Regular cardiac myocyte (primary cell): Measurements from ENCODE around the gene HES7. TPM values are rescaled to one million over a fixed set of nuclear protein-coding genes. Genes with fewer than 3 reads are reported as not detected.

Experiments used
- total RNA-seq: library from RNA; depleted of rRNA; stranded (reverse); fragments of >200 nt; gene quantifications from 2 replicates; pipeline ENCODE4 v1.2.3, GENCODE V29; 2014

The HES7 gene
- total RNA-seq: not detected in 2 replicates

DNA sequence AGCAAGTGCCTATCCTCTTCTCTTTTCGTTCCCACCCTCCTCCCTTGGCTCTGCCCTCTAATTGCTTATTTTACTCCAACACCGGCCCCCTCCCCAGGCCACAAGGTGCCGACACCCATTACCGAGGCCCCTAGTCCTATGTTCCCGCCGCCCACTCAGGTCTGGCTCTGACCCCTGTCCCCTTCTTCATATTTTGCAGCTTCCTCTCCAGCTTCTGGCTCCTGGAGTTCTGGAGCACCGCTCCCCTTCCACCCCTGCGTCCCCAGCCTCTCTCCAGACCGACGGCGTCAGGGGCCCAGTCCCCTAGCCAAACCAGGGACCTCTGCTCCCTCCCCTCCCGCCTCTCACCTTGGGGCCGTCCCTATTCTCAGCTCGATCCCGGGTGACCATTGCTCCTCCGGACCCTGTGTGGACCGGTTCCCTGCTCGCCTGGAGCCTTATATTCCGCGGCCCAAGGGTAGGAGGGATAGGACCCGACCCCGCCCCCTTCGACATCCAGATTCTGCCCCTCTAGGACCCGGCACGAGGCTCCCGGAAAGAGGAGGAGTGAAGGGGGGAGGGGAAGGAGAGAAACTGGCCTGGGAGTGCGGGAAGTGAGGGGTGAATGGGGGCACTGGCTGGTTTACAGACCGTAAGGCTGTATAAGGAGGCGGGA is at the start of gene HES7:
TSS of gene HES7 (minus strand) at position 412 of the 655 bp plus-strand sequence. CDS start at position 390, 22 bp downstream.

DNA sequence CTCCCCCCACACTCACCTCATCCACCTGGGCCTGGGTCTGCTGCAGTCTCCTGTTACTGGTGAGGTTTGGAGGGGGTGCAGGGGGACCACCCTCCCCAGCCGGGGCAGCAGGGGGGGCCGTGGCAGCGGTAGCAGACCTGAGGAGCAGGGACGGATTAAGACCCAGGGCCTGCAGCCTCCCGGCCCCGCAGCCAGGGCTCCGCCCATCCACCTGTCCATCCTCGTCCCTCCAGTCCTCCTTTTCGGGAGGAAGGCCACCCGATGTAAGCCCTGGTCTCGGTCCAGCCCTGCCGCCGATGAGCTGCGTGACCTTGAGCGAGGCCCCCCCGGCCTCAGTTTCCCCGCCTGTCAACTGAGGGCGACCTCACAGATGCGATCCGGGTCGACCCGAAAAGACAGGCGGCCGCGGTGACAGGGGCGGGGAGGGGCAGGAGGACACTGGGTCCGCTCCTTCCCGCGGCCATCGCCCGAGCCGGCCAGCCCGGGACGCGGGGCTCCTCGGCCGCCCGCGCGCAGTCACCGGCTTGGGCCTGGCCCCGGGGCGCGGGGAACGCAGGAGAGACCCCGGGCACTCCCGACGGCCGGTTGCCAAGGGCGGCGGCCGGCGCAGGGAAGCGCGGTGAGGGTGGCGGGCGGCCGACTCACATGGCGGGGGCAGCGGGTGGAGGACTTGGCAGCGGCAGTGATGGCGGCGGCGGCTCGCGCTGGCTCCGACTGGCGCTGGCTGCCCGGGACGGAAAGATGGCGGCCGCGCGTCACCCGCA is 38.5 kb upstream of the HES7 start, which contains the start of gene VAMP2:
TSS of gene VAMP2 (minus strand) at position 716 of the 764 bp plus-strand sequence. CDS start at position 647, 69 bp downstream.

DNA sequence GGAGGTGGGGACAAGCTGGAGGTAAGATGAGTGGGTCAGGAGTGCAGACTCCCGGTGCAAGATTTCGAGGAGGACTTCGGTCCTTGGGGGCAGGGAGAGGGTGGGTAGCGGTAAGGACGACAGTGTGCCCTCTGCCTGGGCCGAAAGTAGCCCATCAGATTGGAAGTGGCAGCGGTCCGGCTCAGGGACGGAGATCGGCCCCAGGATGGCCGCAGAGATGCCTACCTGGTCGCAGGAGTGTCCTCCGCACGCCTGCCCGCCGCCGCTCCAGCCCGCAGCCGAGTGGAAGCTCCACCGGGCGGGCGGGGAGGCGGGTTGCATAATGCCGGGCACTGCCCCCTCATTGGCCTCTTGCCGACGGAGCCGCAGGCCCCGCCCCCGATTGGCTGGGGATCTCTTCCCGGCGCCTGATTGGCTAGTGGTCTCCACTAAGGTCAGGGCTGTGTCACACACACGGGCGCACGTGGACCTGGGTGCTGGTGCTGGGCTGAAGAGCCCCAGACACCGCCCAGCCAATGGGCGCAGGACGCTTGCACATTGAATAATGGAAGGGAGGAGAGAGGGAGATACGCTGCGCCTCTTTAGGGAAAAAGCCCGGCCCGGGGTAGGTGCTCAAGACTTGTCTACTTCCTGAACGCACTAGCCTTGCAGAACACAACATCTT is 28.3 kb upstream of the HES7 start, which contains the start of gene PER1:
TSS of gene PER1 (minus strand) at position 293 of the 664 bp plus-strand sequence. CDS start 1,698 bp downstream, outside the sequence.

GRCh38 chr17:8117980-8118768 is 5.7 kb downstream of the HES7 start, which contains the start of gene ALOXE3:
ALOXE3 (minus strand) TSS chr17:8118514; CDS start chr17:8117990, 524 bp downstream.

DNA sequence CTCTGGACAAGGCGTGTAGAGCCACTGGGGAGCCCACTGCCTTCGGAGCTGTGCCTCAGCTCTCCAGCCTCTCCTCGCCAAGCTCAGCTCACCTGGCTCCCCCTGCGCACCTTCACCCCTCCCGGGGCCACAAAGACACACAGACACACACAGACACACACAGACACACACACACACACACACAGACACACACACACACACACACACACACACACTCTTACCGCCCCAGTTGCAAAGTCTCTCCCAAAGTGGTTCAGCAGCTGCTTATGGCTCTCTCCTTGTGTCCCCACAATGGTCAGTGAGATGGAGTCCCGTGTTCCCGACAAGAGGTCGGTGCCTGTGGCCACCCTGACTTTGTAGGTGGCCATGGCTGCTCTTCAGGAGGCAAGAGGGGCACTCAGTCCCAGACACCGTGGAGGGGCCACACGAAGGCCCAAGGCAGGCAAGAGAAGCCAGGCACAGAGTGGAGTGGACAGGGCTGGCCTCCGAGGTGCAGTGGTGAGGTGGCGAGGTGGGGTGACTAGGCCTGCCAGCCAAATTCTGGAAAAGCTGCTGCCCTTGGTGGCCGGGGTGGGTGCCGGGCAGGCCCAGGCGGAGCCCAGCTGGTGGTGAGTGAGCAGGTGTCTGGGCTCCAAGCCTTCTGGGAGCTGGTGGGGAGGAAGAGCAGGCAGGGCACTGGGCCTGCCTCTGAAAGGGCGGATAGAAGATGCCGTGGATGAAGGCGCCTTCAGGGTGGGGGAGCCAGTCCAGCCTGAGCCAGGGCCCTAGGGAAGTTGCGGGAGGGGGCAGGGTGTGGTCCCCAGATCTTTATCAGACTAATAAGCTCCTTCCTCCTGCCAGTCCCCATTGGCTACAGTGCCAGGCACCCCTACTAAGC is 36.6 kb downstream of the HES7 start, which contains the start of gene ALOX12B:
TSS of gene ALOX12B (minus strand) at position 642 of the 877 bp plus-strand sequence. CDS start at position 368, 274 bp downstream.

Other genes with a start within 250 kb of the HES7 start
- 115 and 141 TPM in 2 replicates for gene CHD3, start 235.3 kb downstream of the HES7 start, total RNA-seq
- 1.7 and 8.5 TPM in 2 replicates for gene RNF227, start 207.8 kb downstream of the HES7 start, total RNA-seq
- 0.58 and 0.85 TPM in 2 replicates for gene KCNAB3, start 194.2 kb downstream of the HES7 start, total RNA-seq
- 36.1 and 46.8 TPM in 2 replicates for gene TRAPPC1, start 192.2 kb downstream of the HES7 start, total RNA-seq
- gene CNTROB, start 191.9 kb downstream of the HES7 start, total RNA-seq: 18.0 and 27.6 TPM in 2 replicates
- gene GUCY2D, start 121.5 kb downstream of the HES7 start, total RNA-seq: not detected in 2 replicates
- gene ALOX15B, start 85.0 kb downstream of the HES7 start, total RNA-seq: 0.56 TPM in 1 of 2 replicates, not detected in the other
- not detected in 2 replicates for gene ALOX12B, start 36.4 kb downstream of the HES7 start, total RNA-seq
- gene ALOXE3, start 5.6 kb downstream of the HES7 start, total RNA-seq: under 0.01 TPM in 1 of 2 replicates, not detected in the other
- gene PER1, start 28.3 kb upstream of the HES7 start, total RNA-seq: 2.5 and 3.7 TPM in 2 replicates
- gene VAMP2, start 38.8 kb upstream of the HES7 start, total RNA-seq: 3.3 and 8.2 TPM in 2 replicates
- 22.3 and 32.0 TPM in 2 replicates for gene TMEM107, start 52.3 kb upstream of the HES7 start, total RNA-seq
- 6.9 and 7.6 TPM in 2 replicates for gene BORCS6, start 66.1 kb upstream of the HES7 start, total RNA-seq
- 4.2 and 45.6 TPM in 2 replicates for gene AURKB, start 86.5 kb upstream of the HES7 start, total RNA-seq
- 3.8 and 4.8 TPM in 2 replicates for gene CTC1, start 124.0 kb upstream of the HES7 start, total RNA-seq
- 9.9 and 51.4 TPM in 2 replicates for gene PFAS, start 125.2 kb upstream of the HES7 start, total RNA-seq
- gene RANGRF, start 164.6 kb upstream of the HES7 start, total RNA-seq: 5.4 and 20.1 TPM in 2 replicates
- gene SLC25A35, start 171.3 kb upstream of the HES7 start, total RNA-seq: 0.19 and 0.56 TPM in 2 replicates
- gene ARHGEF15, start 186.1 kb upstream of the HES7 start, total RNA-seq: under 0.01 TPM in 1 of 2 replicates, not detected in the other
- not detected in 2 replicates for gene ODF4, start 215.7 kb upstream of the HES7 start, total RNA-seq